ENCODE results near the gene SLC38A10. TPM values are rescaled to one million over a fixed set of nuclear protein-coding genes. Genes with fewer than 3 reads are reported as not detected.

SLC38A10 gene
- total and polyA plus RNA-seq, 2 of the 4 experiments (the other 2 are of a cell fraction), result 12.7 to 46.7 TPM

GRCh38 chr17:81240761-81241160, 54.3 kb downstream of the SLC38A10 start:
- no TSS peak for BruUV-seq (replicated peaks)
- Histone ChIP-seq H3K27ac (ENCODE audit: insufficient read depth, low read length) (no peak overlapping the region), H3K79me1 (ENCODE audit: low read depth in 1 of 2, low read length in 2 of 2) (peaks cover 29 to 78% of the 10 kb centered on the region in 2 experiments), H3K9ac (ENCODE audit: low read depth, low read length) (no peak overlapping the region), H3K23ac (ENCODE audit: low read depth, low read length) (no peak overlapping the region), H3K18ac (ENCODE audit: low read depth, low read length) (no peak overlapping the region), H3K4me3 (ENCODE audit: insufficient read depth, low read depth, low read length) (no peak overlapping the region), H2AFZ (replicated peaks; ENCODE audit: low read length, poor library complexity) (no peak overlapping the region), H2BK20ac (ENCODE audit: low read depth, low read length) (no peak overlapping the region), H3K27me3 (ENCODE audit: control insufficient read depth, insufficient read depth, low read length) (no peaks in the 10 kb centered on the region), H2BK5ac (ENCODE audit: low read depth, low read length, poor library complexity, severe bottlenecking) (no peak overlapping the region), H3K9me1 (ENCODE audit: insufficient read depth, low read length) (peaks cover 11% of the 10 kb centered on the region; the same call in 1 of the 2 replicates), H2BK15ac (ENCODE audit: low read depth, low read length) (no peak overlapping the region), H4K20me1 (ENCODE audit: insufficient read depth, low read length) (peaks cover 41% of the 10 kb centered on the region), H4K8ac (ENCODE audit: low read depth in 2 of 2, low read length in 2 of 2) (no peak overlapping the region), H3K14ac (replicated peaks; ENCODE audit: low read depth, low read length) (no peak overlapping the region), H3K56ac (ENCODE audit: extremely low read depth, insufficient read depth, low read length) (no peak overlapping the region), H3K9me3 (ENCODE audit: control insufficient read depth, insufficient read depth, low read length) (no peaks in the 10 kb centered on the region), H3K4me1 (ENCODE audit: control insufficient read depth, insufficient read depth, low read length) (peaks cover 17% of the 10 kb centered on the region), H3K4me2 (ENCODE audit: low read depth, low read length) (no peak overlapping the region), H3K4ac (ENCODE audit: low read depth, low read length) (no peak overlapping the region), H4K5ac (ENCODE audit: low read depth, low read length) (no peak overlapping the region), H4K91ac (ENCODE audit: insufficient read depth, low read depth, low read length) (no peak overlapping the region), H2AK5ac (ENCODE audit: low read depth, low read length) (no peak overlapping the region), H2AK9ac (replicated peaks; ENCODE audit: low read depth, low read length, poor library complexity) (peak overlapping the region; percentile 65), H2BK120ac (ENCODE audit: low read depth, low read length) (no peak overlapping the region), H3K36me3 (ENCODE audit: control insufficient read depth, insufficient read depth, low read length) (peaks cover 4% of the 10 kb centered on the region; the same call in 1 of the 2 replicates)
- in situ Hi-C loops (cut with MboI; ENCODE audit: low sequenced_read_pairs), result no loop called here
- dilution Hi-C loops (cut with HindIII; ENCODE audit: low sequenced_read_pairs, unreplicated experiment), result no loop called here
- WGBS, 2 experiments (ENCODE audit: extremely low coverage in 2 of 2, insufficient read length in 1 of 2), result 94% methylated on average over 2 of the region's 8 CpGs; no CpG with 5 or more reads in 1 of the 2 experiments
- POLR2A ChIA-PET (ENCODE audit: unreplicated experiment), result no interaction called here
- no peak for ATAC-seq (ENCODE audit: low read depth)
- DNase-seq, result no peak
- TF ChIP-seq MAZ (IDR thresholded peaks at IDR 0.05; ENCODE audit: borderline replicate concordance, low read depth, low read length) (no peak), RFX5 (IDR thresholded peaks at IDR 0.05; ENCODE audit: low read depth, low read length) (no peak), CEBPB (IDR thresholded peaks at IDR 0.05; ENCODE audit: low read depth, low read length) (no peak), CTCF (conservative IDR thresholded peaks at IDR 0.05; ENCODE audit: low read depth, low read length) (no peak), FOS (IDR thresholded peaks at IDR 0.05; ENCODE audit: low read depth, low read length) (no peak), MAFK (IDR thresholded peaks at IDR 0.05; ENCODE audit: low read depth, low read length) (no peak), RCOR1 (IDR thresholded peaks at IDR 0.05; ENCODE audit: insufficient replicate concordance, low read length) (no peak), RAD21 (IDR thresholded peaks at IDR 0.05; ENCODE audit: low read length) (no peak), BHLHE40 (IDR thresholded peaks at IDR 0.05; ENCODE audit: low read depth, low read length) (no peak), CHD1 (IDR thresholded peaks at IDR 0.05; ENCODE audit: low read depth, low read length) (no peak), USF2 (IDR thresholded peaks at IDR 0.05; ENCODE audit: low read depth, low read length) (no peak), NFE2L2 (IDR thresholded peaks at IDR 0.05; ENCODE audit: low read depth, low read length) (no peak), MXI1 (IDR thresholded peaks at IDR 0.05; ENCODE audit: borderline replicate concordance, low read depth, low read length) (no peak), POLR2A (IDR thresholded peaks at IDR 0.05; ENCODE audit: low read depth, low read length) (no peak), SMC3 (IDR thresholded peaks at IDR 0.05; ENCODE audit: low read depth, low read length) (no peak)
- intact Hi-C loops (cut with micrococcal nuclease), result loop anchor here (1.0 kb wide), 1 partner anchor 98 kb away; no protein-coding TSS in a partner anchor
- CTCF ChIA-PET, result interaction anchor here (1.0 kb wide), 1 partner anchor 15 kb away, joined by 3 read pairs; no protein-coding TSS in a partner anchor

Measured in IMR-90 (cell line).